Measurements from ENCODE around the gene PLCE1. TPM values are rescaled to one million over a fixed set of nuclear protein-coding genes. Genes with fewer than 3 reads are reported as not detected.

The PLCE1 gene
- total and polyA plus RNA-seq, 2 experiments from 2014 or later: 4.7 to 10.8 TPM

- Histone ChIP-seq H3K4me3 (no peak overlapping the region), H3K36me3 (replicated peaks; ENCODE audit: insufficient read depth, low read depth) (no peaks in the 10 kb centered on the region), H2AFZ (no peak overlapping the region), H3K9me3 (ENCODE audit: low read depth) (no peaks in the 10 kb centered on the region), H4K20me1 (ENCODE audit: insufficient read depth, poor library complexity, severe bottlenecking) (no peaks in the 10 kb centered on the region), H3K27me3 (no peaks in the 10 kb centered on the region), H3K4me1 (ENCODE audit: insufficient read depth) (peaks cover 25% of the 10 kb centered on the region), H3K9me2 (replicated peaks; ENCODE audit: insufficient read depth) (no peaks in the 10 kb centered on the region), H3K79me2 (peaks cover 4% of the 10 kb centered on the region), H3K27ac (peak overlapping the region; percentile 73), H3K4me2 (no peak overlapping the region)
- TF ChIP-seq EZH2phosphoT487 (IDR thresholded peaks at IDR 0.05; ENCODE audit: low read depth, severe bottlenecking, unreplicated experiment) (no peak), EZH2 (IDR thresholded peaks at IDR 0.05; ENCODE audit: borderline replicate concordance) (no peak), CTCF (IDR thresholded peaks at IDR 0.05; ENCODE audit: poor library complexity) (no peak)
- no peak for DNase-seq (ENCODE audit: low spot score)
- 96% methylated on average over 4 of the region's 4 CpGs for WGBS (ENCODE audit: low lambda C conversion rate, missing lambda C conversion rate)
Observed at GRCh38 chr10:94041206-94041605, 47.5 kb downstream of the PLCE1 start.

- peak; percentile 39 for DNase-seq (ENCODE audit: low spot score)
- WGBS (ENCODE audit: low lambda C conversion rate, missing lambda C conversion rate): 58% methylated on average over 3 of the region's 3 CpGs
- no peaks in the 10 kb centered on the region for H3K36me3 ChIP-seq (replicated peaks; ENCODE audit: insufficient read depth, low read depth)
- no peak overlapping the region for H2AFZ ChIP-seq
- H3K79me2 ChIP-seq: peaks cover 2% of the 10 kb centered on the region
- no peaks in the 10 kb centered on the region for H4K20me1 ChIP-seq (ENCODE audit: insufficient read depth, poor library complexity, severe bottlenecking)
- no peaks in the 10 kb centered on the region for H3K9me3 ChIP-seq (ENCODE audit: low read depth)
- H3K4me3 ChIP-seq: no peak overlapping the region
- peak overlapping the region; percentile 73 for H3K27ac ChIP-seq
- no peaks in the 10 kb centered on the region for H3K27me3 ChIP-seq
- H3K4me2 ChIP-seq: peak overlapping the region; percentile 52
- no peaks in the 10 kb centered on the region for H3K9me2 ChIP-seq (replicated peaks; ENCODE audit: insufficient read depth)
- H3K4me1 ChIP-seq (ENCODE audit: insufficient read depth): peaks cover 18% of the 10 kb centered on the region
- TF ChIP-seq EZH2phosphoT487 (IDR thresholded peaks at IDR 0.05; ENCODE audit: low read depth, severe bottlenecking, unreplicated experiment) (no peak), CTCF (IDR thresholded peaks at IDR 0.05; ENCODE audit: poor library complexity) (peak; percentile 5), EZH2 (IDR thresholded peaks at IDR 0.05; ENCODE audit: borderline replicate concordance) (no peak)
Observed at GRCh38 chr10:94042001-94042833, 48.5 kb downstream of the PLCE1 start.

- Histone ChIP-seq H3K79me2 (no peaks in the 10 kb centered on the region), H3K9me2 (replicated peaks; ENCODE audit: insufficient read depth) (no peaks in the 10 kb centered on the region), H4K20me1 (ENCODE audit: insufficient read depth, poor library complexity, severe bottlenecking) (no peaks in the 10 kb centered on the region), H3K4me3 (no peak overlapping the region), H3K27ac (peak overlapping the region; percentile 73), H3K36me3 (replicated peaks; ENCODE audit: insufficient read depth, low read depth) (no peaks in the 10 kb centered on the region), H3K4me1 (ENCODE audit: insufficient read depth) (peaks cover 18% of the 10 kb centered on the region), H2AFZ (no peak overlapping the region), H3K4me2 (peak overlapping the region; percentile 52), H3K9me3 (ENCODE audit: low read depth) (no peaks in the 10 kb centered on the region), H3K27me3 (no peaks in the 10 kb centered on the region)
- no peak for TF ChIP-seq EZH2phosphoT487 (IDR thresholded peaks at IDR 0.05; ENCODE audit: low read depth, severe bottlenecking, unreplicated experiment)
- TF ChIP-seq CTCF (IDR thresholded peaks at IDR 0.05; ENCODE audit: poor library complexity): no peak
- TF ChIP-seq EZH2 (IDR thresholded peaks at IDR 0.05; ENCODE audit: borderline replicate concordance): no peak
- WGBS (ENCODE audit: low lambda C conversion rate, missing lambda C conversion rate): 72% methylated on average over 4 of the region's 4 CpGs
- DNase-seq (ENCODE audit: low spot score): no peak
Observed at GRCh38 chr10:94042834-94043175, 49.1 kb downstream of the PLCE1 start.

Other genes with a start within 250 kb of the PLCE1 start
- gene LGI1, start 236.0 kb upstream of the PLCE1 start, total RNA-seq: 0.60 and 2.6 TPM in 2 replicates
- 0.21 and 0.56 TPM in 2 replicates for gene LGI1, start 236.0 kb upstream of the PLCE1 start, polyA plus RNA-seq
- gene SLC35G1, start 100.0 kb upstream of the PLCE1 start, total RNA-seq: 19.1 and 19.3 TPM in 2 replicates
- 10.1 and 12.7 TPM in 2 replicates for gene SLC35G1, start 100.0 kb upstream of the PLCE1 start, polyA plus RNA-seq

Data from hepatocyte (in vitro differentiated cells).